NB4 (cell line): ENCODE data around the gene DBP.

ENCODE experiments used
- DNase-seq: peaks from one replicate; pipeline ENCODE4 v3.0.0; 2010; ENCODE audit warnings: low read depth
- H3K4me3 ChIP-seq: one replicate; pipeline ENCODE4 v1.5.1; 2011; ENCODE audit warnings: mild to moderate bottlenecking, low read depth, low read length, moderate library complexity
- CTCF ChIP-seq: IDR thresholded peaks from one replicate; pipeline ENCODE4 v1.5.1; 2012; ENCODE audit warnings: low read depth, low read length
- MYC ChIP-seq: IDR thresholded peaks from 2 replicates; pipeline ENCODE4 v1.6.1; 2011; ENCODE audit warnings: low read depth, low read length
- POLR2A ChIP-seq: IDR thresholded peaks from 2 replicates; pipeline ENCODE4 v1.6.1; 2011; ENCODE audit warnings: mild to moderate bottlenecking; ENCODE audit not compliant: insufficient read length; ENCODE audit errors: extremely low read depth
- TF ChIP-seq, protein P1 (sequence below): IDR thresholded peaks from 2 replicates; pipeline ENCODE4 v1.6.1; 2011; ENCODE audit warnings: low read depth, low read length

Gene DBP

DNA sequence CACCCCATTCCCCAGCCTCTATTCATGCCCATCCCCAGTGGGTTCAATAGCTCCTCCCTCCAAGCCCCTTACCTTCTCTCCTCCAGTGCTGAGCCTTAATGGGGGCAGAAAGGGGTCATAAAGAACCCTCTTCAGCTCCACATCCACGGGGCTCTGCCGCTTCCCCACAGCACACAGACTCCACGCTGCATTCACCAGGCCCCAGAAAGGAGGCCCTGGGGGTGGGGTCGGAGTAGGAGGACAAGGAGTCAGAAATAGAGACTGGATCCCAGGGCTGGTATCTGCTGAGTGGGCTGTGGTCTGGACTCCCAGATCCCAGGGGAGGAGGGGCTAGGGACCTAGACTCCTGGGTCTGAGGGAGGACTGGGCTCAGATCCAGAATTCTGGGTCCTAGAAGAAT, 7.2 kb upstream of the DBP start:
- DNase-seq, result no peak
- TF ChIP-seq, protein P1, sequence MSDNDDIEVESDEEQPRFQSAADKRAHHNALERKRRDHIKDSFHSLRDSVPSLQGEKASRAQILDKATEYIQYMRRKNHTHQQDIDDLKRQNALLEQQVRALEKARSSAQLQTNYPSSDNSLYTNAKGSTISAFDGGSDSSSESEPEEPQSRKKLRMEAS, result no peak
- TF ChIP-seq POLR2A (no peak), MYC (no peak), CTCF (no peak)
- H3K4me3 ChIP-seq, result no peak overlapping the region

- DNase-seq, result peak; percentile 32
- no peak overlapping the region for H3K4me3 ChIP-seq
- no peak for TF ChIP-seq CTCF
- TF ChIP-seq MYC, result no peak
- no peak for TF ChIP-seq POLR2A
- TF ChIP-seq, protein P1, result no peak
Observed at GRCh38 chr19:48642862-48643261, 5.7 kb upstream of the DBP start.

DNA sequence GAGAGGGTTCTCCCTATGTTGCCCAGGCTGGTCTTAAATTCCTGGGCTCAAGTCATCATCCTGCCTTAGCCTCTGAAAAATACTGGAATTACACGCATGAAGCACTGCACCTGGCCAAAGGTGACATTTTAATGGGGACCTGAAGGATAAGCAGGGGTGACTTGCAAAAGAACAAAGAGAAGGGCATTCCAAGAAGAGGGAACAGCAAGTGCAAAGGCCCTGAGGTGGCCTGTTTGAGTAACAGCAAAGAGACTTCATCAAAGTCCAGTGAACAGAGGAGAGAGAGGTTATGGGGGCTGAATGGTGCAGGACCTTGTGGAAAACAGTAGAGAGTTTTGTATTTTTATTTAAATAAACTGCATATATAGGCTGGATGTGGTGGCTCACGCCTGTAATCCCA, 4.7 kb upstream of the DBP start:
- no peak overlapping the region for H3K4me3 ChIP-seq
- TF ChIP-seq MYC (no peak), CTCF (no peak), POLR2A (no peak)
- TF ChIP-seq, protein P1, result no peak
- peak; percentile 29 for DNase-seq

DNA sequence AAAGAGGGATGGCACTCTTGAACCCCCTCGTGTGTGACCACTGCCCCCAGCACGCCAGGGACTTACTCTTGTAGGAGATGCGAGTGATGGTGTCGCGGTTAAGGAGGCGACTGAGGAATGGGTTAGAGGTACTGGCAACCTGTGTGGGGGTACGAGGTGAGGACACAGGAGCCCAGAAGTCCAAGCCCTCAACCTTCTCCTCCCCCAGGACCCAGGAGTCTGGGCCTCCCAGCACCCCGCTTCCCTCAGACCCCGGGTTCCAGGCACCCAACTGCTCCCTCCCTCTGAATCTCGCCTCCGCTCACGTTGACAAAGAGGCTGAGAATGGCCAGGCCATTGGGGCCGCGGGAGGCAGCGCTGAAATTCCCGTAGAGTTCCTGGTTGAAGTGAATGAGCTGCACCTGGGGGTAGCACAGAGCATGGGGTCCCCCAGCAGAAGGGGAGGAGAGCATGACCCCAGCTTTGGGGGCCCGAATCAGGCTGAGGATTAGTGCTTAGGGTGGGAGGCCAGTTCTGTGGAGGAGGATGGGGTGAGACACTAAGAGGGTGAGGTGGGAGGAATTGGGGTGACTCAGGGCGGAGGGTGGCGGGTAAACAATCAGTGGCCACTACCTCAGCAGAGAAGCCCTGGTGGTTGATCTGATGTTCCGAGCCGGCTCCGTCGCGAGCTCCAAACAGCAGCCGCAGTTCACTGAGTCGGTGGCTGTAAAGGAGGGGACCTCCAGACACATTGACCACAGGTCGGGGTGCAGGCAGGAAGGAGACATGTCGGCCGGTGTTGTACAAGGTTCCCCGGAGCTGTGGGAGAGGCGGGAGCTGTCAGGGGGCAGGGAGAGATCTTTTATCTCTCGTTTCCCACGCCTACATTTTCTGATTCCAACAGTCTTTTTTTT, 2.5 kb upstream of the DBP start:
- DNase-seq, result peak; percentile 57
- no peak overlapping the region for H3K4me3 ChIP-seq
- TF ChIP-seq, protein P1, result no peak
- TF ChIP-seq CTCF (no peak), POLR2A (no peak), MYC (no peak)

DNA sequence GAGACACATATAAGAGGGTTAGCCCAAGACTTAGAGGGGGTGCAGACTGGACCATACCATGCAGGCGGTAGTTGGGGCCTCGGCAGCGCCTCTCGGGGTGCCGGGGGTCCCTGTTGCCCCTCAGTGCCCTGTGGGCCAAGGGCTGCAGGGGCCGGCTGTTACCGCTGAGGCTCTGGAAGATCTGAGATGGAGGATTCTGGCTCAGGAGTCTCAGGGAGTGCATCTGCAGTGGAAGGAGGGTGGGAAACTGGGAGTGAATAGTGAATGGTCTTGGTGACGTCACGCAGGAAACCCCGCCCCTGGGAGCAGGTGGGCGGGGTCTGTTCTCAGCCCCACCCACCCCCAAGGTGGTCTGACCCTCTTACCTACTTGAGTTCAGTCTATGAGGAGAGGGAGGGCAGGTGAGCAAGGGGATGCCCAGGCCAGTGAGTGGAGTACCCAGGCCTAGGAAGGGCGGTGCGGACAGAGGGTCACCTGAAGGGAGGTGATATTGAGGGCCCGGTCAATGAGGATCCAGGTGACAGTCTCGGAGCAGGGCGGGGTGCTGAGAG, 1.7 kb upstream of the DBP start:
- H3K4me3 ChIP-seq, result peak overlapping the region; percentile 71
- peak; percentile 68 for DNase-seq

More for the DNA sequence above, 1.7 kb upstream of the DBP start:
- no peak for TF ChIP-seq MYC
- TF ChIP-seq, protein P1, result no peak
- no peak for TF ChIP-seq CTCF
- TF ChIP-seq POLR2A, result no peak
